Measurements from ENCODE around the gene DRD3. TPM values are rescaled to one million over a fixed set of nuclear protein-coding genes. Genes with fewer than 3 reads are reported as not detected.

The DRD3 gene
- polyA plus RNA-seq, 1 donor from 2014 or later: not detected

GRCh38 chr3:114079761-114080160 lies 99.1 kb downstream of the DRD3 start:
- peaks cover 7% of the 10 kb centered on the region for H3K36me3 ChIP-seq (ENCODE audit: insufficient read depth, low read length)
- no peak overlapping the region for H3K9ac ChIP-seq (ENCODE audit: low read length)
- no peaks in the 10 kb centered on the region for H3K27me3 ChIP-seq (ENCODE audit: insufficient read depth, low read depth, low read length)
- no peak overlapping the region for H2AFZ ChIP-seq (ENCODE audit: low read depth, low read length)
- H3K4me3 ChIP-seq (ENCODE audit: low read length): no peak overlapping the region
- H3K27ac ChIP-seq (ENCODE audit: low read length): no peak overlapping the region
- H3K4me2 ChIP-seq (ENCODE audit: low read length): no peak overlapping the region
- H3K79me2 ChIP-seq (replicated peaks; ENCODE audit: insufficient read depth, low read length): no peaks in the 10 kb centered on the region
- H3K9me2 ChIP-seq (ENCODE audit: insufficient read depth, low read length): no peaks in the 10 kb centered on the region
- H3K9me3 ChIP-seq (ENCODE audit: low read length): no peaks in the 10 kb centered on the region
- H3F3A ChIP-seq (ENCODE audit: insufficient read depth, low read length, poor library complexity, severe bottlenecking): no peaks in the 10 kb centered on the region
- TF ChIP-seq, protein P1, sequence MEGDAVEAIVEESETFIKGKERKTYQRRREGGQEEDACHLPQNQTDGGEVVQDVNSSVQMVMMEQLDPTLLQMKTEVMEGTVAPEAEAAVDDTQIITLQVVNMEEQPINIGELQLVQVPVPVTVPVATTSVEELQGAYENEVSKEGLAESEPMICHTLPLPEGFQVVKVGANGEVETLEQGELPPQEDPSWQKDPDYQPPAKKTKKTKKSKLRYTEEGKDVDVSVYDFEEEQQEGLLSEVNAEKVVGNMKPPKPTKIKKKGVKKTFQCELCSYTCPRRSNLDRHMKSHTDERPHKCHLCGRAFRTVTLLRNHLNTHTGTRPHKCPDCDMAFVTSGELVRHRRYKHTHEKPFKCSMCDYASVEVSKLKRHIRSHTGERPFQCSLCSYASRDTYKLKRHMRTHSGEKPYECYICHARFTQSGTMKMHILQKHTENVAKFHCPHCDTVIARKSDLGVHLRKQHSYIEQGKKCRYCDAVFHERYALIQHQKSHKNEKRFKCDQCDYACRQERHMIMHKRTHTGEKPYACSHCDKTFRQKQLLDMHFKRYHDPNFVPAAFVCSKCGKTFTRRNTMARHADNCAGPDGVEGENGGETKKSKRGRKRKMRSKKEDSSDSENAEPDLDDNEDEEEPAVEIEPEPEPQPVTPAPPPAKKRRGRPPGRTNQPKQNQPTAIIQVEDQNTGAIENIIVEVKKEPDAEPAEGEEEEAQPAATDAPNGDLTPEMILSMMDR (IDR thresholded peaks at IDR 0.05; ENCODE audit: poor library complexity, severe bottlenecking): no peak
- TF ChIP-seq MXI1 (conservative IDR thresholded peaks at IDR 0.05; ENCODE audit: poor library complexity, severe bottlenecking) (no peak), TAF1 (IDR thresholded peaks at IDR 0.05; ENCODE audit: low read depth) (no peak), EP300 (conservative IDR thresholded peaks at IDR 0.05; ENCODE audit: poor library complexity, severe bottlenecking) (no peak), SMC3 (conservative IDR thresholded peaks at IDR 0.05; ENCODE audit: poor library complexity) (no peak)
- TF ChIP-seq, protein P2, sequence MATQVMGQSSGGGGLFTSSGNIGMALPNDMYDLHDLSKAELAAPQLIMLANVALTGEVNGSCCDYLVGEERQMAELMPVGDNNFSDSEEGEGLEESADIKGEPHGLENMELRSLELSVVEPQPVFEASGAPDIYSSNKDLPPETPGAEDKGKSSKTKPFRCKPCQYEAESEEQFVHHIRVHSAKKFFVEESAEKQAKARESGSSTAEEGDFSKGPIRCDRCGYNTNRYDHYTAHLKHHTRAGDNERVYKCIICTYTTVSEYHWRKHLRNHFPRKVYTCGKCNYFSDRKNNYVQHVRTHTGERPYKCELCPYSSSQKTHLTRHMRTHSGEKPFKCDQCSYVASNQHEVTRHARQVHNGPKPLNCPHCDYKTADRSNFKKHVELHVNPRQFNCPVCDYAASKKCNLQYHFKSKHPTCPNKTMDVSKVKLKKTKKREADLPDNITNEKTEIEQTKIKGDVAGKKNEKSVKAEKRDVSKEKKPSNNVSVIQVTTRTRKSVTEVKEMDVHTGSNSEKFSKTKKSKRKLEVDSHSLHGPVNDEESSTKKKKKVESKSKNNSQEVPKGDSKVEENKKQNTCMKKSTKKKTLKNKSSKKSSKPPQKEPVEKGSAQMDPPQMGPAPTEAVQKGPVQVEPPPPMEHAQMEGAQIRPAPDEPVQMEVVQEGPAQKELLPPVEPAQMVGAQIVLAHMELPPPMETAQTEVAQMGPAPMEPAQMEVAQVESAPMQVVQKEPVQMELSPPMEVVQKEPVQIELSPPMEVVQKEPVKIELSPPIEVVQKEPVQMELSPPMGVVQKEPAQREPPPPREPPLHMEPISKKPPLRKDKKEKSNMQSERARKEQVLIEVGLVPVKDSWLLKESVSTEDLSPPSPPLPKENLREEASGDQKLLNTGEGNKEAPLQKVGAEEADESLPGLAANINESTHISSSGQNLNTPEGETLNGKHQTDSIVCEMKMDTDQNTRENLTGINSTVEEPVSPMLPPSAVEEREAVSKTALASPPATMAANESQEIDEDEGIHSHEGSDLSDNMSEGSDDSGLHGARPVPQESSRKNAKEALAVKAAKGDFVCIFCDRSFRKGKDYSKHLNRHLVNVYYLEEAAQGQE (IDR thresholded peaks at IDR 0.05; ENCODE audit: borderline replicate concordance): no peak
- H4K20me1 ChIP-seq (ENCODE audit: insufficient read depth): no peaks in the 10 kb centered on the region

DNA sequence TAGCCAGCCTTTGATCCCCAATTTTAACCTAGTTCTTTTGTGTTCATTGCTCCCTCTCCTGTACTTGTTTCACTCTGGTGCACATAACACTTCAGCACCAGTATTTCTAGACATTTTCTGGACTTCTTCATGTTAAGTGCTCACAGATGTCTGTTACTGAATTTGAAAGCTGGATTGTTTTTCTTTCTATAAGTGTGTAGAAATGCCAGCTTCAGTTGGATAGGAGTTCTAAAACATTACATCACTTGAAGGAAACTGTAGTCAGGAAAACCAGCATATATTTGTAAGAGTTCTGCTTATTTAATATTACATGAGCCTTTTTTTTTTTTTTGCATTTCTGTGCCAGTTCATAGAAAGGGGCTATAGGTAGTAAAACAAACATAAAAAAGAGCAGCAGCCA lies 100.7 kb downstream of the DRD3 start:
- peaks cover 7% of the 10 kb centered on the region for H3K36me3 ChIP-seq (ENCODE audit: insufficient read depth, low read length)
- no peak overlapping the region for H3K9ac ChIP-seq (ENCODE audit: low read length)
- H3K4me2 ChIP-seq (ENCODE audit: low read length): no peak overlapping the region
- H3K9me3 ChIP-seq (ENCODE audit: low read length): no peaks in the 10 kb centered on the region
- no peak overlapping the region for H3K27ac ChIP-seq (ENCODE audit: low read length)
- no peaks in the 10 kb centered on the region for H3K9me2 ChIP-seq (ENCODE audit: insufficient read depth, low read length)
- no peaks in the 10 kb centered on the region for H4K20me1 ChIP-seq (ENCODE audit: insufficient read depth)
- no peak for TF ChIP-seq MXI1 (conservative IDR thresholded peaks at IDR 0.05; ENCODE audit: poor library complexity, severe bottlenecking)
- no peak for TF ChIP-seq RAD21 (conservative IDR thresholded peaks at IDR 0.05)
- TF ChIP-seq SMC3 (conservative IDR thresholded peaks at IDR 0.05; ENCODE audit: poor library complexity): no peak
- TF ChIP-seq EP300 (conservative IDR thresholded peaks at IDR 0.05; ENCODE audit: poor library complexity, severe bottlenecking): no peak
- TF ChIP-seq, protein P2 (IDR thresholded peaks at IDR 0.05; ENCODE audit: borderline replicate concordance): no peak
- TF ChIP-seq, protein P1 (IDR thresholded peaks at IDR 0.05; ENCODE audit: poor library complexity, severe bottlenecking): no peak
- no peak for TF ChIP-seq POLR2AphosphoS5 (IDR thresholded peaks at IDR 0.05)
- no peak for TF ChIP-seq TAF1 (IDR thresholded peaks at IDR 0.05; ENCODE audit: low read depth)
- TF ChIP-seq EZH2 (IDR thresholded peaks at IDR 0.05; ENCODE audit: borderline replicate concordance, insufficient read depth, low read length, poor library complexity, severe bottlenecking): no peak
- H2AFZ ChIP-seq (ENCODE audit: low read depth, low read length): no peak overlapping the region
- H3K27me3 ChIP-seq (ENCODE audit: insufficient read depth, low read depth, low read length): no peaks in the 10 kb centered on the region
- no peaks in the 10 kb centered on the region for H3K79me2 ChIP-seq (replicated peaks; ENCODE audit: insufficient read depth, low read length)
- H3F3A ChIP-seq (ENCODE audit: insufficient read depth, low read length, poor library complexity, severe bottlenecking): no peaks in the 10 kb centered on the region
- no peak overlapping the region for H3K4me3 ChIP-seq (ENCODE audit: low read length)
